Epithelial cell of esophagus (primary cell): ENCODE data around the gene ATP8B4.

ENCODE experiments used
- DNase-seq: peaks from one replicate; pipeline ENCODE4 v3.0.0; 2010; ENCODE audit warnings: low read depth
- H3K4me3 ChIP-seq: 2 replicates; pipeline ENCODE4 v1.5.1; 2011; ENCODE audit warnings: mild to moderate bottlenecking, low read length, control low read depth
- TF ChIP-seq, protein P1 (sequence below): IDR thresholded peaks from 2 replicates; pipeline ENCODE4 v1.5.1; 2011; ENCODE audit warnings: low read depth, mild to moderate bottlenecking, low read length, control low read depth, inconsistent platforms; ENCODE audit not compliant: insufficient read depth; ENCODE audit errors: missing control alignments

Gene ATP8B4

DNA sequence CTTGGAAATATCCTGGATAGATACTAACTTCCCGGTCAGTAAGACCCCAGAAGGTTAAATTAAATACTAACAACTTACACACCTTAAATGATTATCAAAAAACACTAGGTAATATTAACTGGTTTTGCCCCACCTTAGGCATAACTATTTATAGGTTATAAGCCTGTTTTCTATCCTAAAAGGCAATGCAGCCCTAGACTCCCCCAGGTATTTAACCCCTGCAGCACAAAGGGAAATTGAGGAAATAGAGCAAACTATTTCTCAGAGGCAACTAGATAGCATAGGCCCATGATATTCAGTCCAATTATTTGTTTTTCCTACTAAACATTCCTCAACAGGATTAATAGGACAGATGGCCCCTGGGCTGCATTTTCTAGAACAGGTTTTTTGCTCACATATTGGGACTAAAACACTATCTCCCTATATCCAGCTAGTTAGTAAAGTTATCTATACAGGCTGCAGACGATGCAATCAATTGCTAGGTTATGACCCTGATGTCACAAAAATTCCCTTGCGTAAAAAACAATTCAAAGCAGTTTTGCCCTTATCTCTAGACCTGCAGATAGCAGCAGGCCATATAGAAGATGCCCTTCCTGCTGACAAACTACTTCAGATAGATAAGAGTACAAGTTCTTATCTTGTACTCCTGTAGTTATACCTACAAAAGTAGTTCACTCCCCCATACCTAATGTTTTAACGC, 276.9 kb downstream of the ATP8B4 start:
- TF ChIP-seq, protein P1, sequence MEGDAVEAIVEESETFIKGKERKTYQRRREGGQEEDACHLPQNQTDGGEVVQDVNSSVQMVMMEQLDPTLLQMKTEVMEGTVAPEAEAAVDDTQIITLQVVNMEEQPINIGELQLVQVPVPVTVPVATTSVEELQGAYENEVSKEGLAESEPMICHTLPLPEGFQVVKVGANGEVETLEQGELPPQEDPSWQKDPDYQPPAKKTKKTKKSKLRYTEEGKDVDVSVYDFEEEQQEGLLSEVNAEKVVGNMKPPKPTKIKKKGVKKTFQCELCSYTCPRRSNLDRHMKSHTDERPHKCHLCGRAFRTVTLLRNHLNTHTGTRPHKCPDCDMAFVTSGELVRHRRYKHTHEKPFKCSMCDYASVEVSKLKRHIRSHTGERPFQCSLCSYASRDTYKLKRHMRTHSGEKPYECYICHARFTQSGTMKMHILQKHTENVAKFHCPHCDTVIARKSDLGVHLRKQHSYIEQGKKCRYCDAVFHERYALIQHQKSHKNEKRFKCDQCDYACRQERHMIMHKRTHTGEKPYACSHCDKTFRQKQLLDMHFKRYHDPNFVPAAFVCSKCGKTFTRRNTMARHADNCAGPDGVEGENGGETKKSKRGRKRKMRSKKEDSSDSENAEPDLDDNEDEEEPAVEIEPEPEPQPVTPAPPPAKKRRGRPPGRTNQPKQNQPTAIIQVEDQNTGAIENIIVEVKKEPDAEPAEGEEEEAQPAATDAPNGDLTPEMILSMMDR: no peak
- H3K4me3 ChIP-seq: no peak overlapping the region
- no peak for DNase-seq

DNA sequence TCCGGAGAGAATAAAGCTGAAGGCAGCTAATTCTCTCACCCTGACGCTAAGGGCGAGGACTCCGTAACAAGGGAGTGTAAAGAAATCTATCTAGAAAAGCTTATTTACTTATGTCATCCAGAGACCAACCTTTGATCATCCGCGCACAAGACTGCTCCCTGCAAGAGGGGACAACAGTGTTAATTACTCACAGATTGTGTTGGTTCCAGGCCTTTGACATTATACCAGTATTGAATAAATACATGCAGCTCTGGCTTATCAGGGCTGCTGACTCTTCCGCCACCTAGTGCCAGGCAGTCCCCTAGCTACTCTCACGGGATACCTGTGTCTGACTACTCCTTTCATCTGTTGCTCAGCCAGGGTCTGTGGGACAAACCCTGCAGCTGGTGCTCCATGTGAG, 286.5 kb downstream of the ATP8B4 start:
- TF ChIP-seq, protein P1: peak; percentile 58
- peak; percentile 47 for DNase-seq
- no peak overlapping the region for H3K4me3 ChIP-seq

GRCh38 chr15:49831206-49831965, 287.6 kb downstream of the ATP8B4 start:
- TF ChIP-seq, protein P1: no peak
- no peak overlapping the region for H3K4me3 ChIP-seq
- peak; percentile 74 for DNase-seq

- DNase-seq: peak; percentile 7
- TF ChIP-seq, protein P1: no peak
- no peak overlapping the region for H3K4me3 ChIP-seq
Observed at GRCh38 chr15:49830391-49830790, 288.6 kb downstream of the ATP8B4 start.

DNA sequence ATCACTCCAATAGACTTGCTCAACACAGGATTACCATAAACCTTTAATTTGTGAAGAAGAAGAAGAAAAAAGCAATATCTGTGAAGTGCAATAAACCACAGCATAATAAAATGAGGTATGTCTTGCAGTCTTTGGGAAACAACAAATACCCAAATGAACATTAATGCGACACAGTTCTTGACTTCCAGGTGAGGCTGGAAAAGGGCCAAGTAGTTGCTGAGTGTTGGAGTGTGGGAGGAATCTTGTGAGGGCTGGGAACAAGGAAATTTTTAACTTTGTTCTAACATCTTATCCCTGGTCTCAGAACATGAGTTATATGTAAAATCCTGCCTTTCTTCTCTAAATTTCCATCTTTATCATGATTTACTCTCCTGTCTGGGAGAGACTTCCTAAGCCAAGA, 291.7 kb downstream of the ATP8B4 start:
- TF ChIP-seq, protein P1: no peak
- no peak overlapping the region for H3K4me3 ChIP-seq
- no peak for DNase-seq

DNA sequence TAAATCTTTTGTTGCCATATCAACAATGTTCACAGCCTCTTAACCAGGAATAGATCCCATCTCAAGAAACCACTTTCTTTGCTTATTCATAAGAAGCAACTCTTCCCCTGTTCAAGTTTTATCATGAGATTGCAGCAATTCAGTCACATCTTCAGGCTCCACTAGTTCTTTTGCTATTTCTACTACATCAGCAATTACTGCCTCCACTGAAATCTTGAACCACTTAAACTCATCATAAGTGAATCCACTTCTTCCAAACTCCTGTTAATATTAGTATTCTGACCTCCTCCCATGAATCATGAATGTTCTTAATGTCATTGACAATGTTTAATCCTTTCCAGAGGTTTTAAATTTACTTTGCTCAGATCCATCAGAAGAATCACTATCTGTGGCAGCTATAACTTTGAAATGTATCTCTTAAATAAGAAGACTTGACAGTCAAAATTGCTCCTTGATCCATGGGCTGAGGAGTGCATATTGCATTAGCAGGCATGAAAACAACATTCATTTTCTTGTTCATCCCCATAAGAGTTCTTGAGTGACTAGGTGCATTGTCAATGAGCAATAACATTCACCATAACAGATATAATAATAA, 292.3 kb downstream of the ATP8B4 start:
- no peak for DNase-seq
- H3K4me3 ChIP-seq: no peak overlapping the region
- TF ChIP-seq, protein P1: no peak
